Esophagus squamous epithelium (tissue), 4 donors: ENCODE results near the gene POLR3H.

Experiments used
- POLR2A ChIP-seq, 4 donors: fragments of 450-650 bp; IDR thresholded peaks; one replicate each; pipeline ENCODE4 v1.6.1; 2017; ENCODE audit warnings: antibody characterized with exemption in 4 of 4, mild to moderate bottlenecking in 4 of 4, moderate library complexity in 3 of 4
- TF ChIP-seq, protein P1 (sequence below), 6 experiments: fragments of 450-650 bp in 4 of 6; fragments of 200-600 bp in 2 of 6; sonication (generic) in 2 of 6; IDR thresholded peaks; one replicate each; pipeline ENCODE4 v1.5.1; 2016 to 2019; ENCODE audit warnings: antibody characterized with exemption in 6 of 6, mild to moderate bottlenecking in 4 of 6, moderate library complexity in 4 of 6

DNA sequence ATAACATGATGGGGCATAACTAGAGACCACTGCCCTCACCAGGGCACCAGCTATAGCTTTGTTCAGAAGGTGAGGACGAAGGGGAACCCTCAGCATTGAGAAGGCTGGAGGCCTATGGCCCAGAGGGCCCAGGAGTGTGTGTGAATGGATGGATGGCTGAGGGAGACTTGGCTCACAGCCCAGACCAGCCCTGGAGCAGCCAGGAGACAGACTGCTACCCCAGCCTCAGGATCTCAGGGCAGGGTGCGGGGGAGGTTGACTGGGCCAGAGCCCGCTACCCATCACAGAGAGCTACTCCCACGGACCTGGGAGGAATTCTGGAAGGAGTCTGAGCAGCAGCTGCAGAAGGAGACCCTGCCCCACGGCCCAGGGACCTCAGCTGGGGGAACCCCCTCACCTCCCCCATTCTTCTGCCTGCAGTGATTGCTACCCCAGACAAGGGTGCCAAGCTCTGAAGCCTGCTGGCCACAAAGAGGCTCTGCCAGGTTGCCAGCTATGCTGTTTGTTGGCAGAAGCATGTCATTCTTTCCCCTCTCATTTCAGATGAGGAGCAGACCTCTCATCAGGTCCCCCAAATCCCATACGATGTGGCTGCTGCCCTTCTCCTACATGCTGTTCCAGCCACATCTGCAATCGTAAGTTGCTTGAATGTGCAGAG, 11.2 kb upstream of the POLR3H start:
- TF ChIP-seq, protein P1, sequence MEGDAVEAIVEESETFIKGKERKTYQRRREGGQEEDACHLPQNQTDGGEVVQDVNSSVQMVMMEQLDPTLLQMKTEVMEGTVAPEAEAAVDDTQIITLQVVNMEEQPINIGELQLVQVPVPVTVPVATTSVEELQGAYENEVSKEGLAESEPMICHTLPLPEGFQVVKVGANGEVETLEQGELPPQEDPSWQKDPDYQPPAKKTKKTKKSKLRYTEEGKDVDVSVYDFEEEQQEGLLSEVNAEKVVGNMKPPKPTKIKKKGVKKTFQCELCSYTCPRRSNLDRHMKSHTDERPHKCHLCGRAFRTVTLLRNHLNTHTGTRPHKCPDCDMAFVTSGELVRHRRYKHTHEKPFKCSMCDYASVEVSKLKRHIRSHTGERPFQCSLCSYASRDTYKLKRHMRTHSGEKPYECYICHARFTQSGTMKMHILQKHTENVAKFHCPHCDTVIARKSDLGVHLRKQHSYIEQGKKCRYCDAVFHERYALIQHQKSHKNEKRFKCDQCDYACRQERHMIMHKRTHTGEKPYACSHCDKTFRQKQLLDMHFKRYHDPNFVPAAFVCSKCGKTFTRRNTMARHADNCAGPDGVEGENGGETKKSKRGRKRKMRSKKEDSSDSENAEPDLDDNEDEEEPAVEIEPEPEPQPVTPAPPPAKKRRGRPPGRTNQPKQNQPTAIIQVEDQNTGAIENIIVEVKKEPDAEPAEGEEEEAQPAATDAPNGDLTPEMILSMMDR (IDR thresholded peaks at IDR 0.05): no peak
- no peak for TF ChIP-seq POLR2A (IDR thresholded peaks at IDR 0.05)
